SK-N-SH (cell line): ENCODE measurements around the gene PFKFB2. TPM values are rescaled to one million over a fixed set of nuclear protein-coding genes. Genes with fewer than 3 reads are reported as not detected.

Experiments
- CTCF ChIA-PET: fragments of 300-600, 350-600 bp; formaldehyde crosslinking; extraction: SDS; loops from one replicate; lab custom pipeline; 2021; lab: Yijun Ruan, JAX
- POLR2A ChIA-PET: fragments of 350-600 bp; sonication (Branson Sonifier 250); formaldehyde crosslinking; extraction: SDS; loops from one replicate; lab custom pipeline; 2020; ENCODE audit warnings: antibody characterized with exemption, inconsistent platforms; lab: Yijun Ruan, JAX
- DNase-seq: peaks from one replicate; pipeline ENCODE4 v3.0.0; 2012
- H2AFZ ChIP-seq: fragments of 200-600 bp; sonication (generic); 2 replicates; pipeline ENCODE4 v1.8.1; 2016; ENCODE audit warnings: antibody characterized with exemption, mild to moderate bottlenecking, low read depth
- H3F3A ChIP-seq: fragments of 200-600 bp; sonication (generic); replicated peaks from 2 replicates; pipeline ENCODE3; 2016; ENCODE audit warnings: antibody characterized with exemption, mild to moderate bottlenecking; ENCODE audit not compliant: insufficient read depth
- H3K27ac ChIP-seq, 2 experiments: fragments of 200-500 bp in 1 of 2; fragments of 200-600 bp in 1 of 2; sonication (Bioruptor generic) in 1 of 2; sonication (generic), shearing (Covaris generic) in 1 of 2; 2 replicates each; pipeline versions ENCODE4 v1.5.1 to v1.6.1; 2014 to 2016; ENCODE audit warnings: low read depth in 2 of 2, inconsistent platforms in 1 of 2, low read length in 1 of 2, mild to moderate bottlenecking in 1 of 2, mixed read lengths in 1 of 2
- H3K27me3 ChIP-seq: fragments of 200-600 bp; sonication (generic), shearing (Covaris generic); 2 replicates; pipeline ENCODE4 v1.6.1; 2016; ENCODE audit warnings: mixed run types; ENCODE audit not compliant: insufficient read depth
- H3K36me3 ChIP-seq, 2 experiments: fragments of 200-500 bp in 1 of 2; fragments of 200-600 bp in 1 of 2; sonication (Bioruptor generic) in 1 of 2; sonication (generic) in 1 of 2; replicated peaks in 1 of 2; 2 replicates each; pipeline versions ENCODE3 to v1.5.1; 2014 to 2016; ENCODE audit warnings: low read length in 1 of 2, mild to moderate bottlenecking in 1 of 2; ENCODE audit not compliant: insufficient read depth in 2 of 2, control insufficient read depth in 1 of 2
- H3K4me1 ChIP-seq, 2 experiments: fragments of 200-500 bp in 1 of 2; fragments of 200-600 bp in 1 of 2; sonication (Bioruptor generic) in 1 of 2; sonication (generic), shearing (Covaris generic) in 1 of 2; 2 replicates each; pipeline versions ENCODE4 v1.5.1 to v1.6.1; 2014 to 2016; ENCODE audit warnings: low read depth in 1 of 2, low read length in 1 of 2, mixed run types in 1 of 2; ENCODE audit not compliant: insufficient read depth in 2 of 2, control insufficient read depth in 1 of 2
- H3K4me2 ChIP-seq: fragments of 200-600 bp; sonication (generic), shearing (Covaris generic); 2 replicates; pipeline ENCODE4 v1.6.1; 2017; ENCODE audit warnings: mixed run types
- H3K4me3 ChIP-seq, 2 experiments: fragments of 200-500 bp in 1 of 2; fragments of 200-600 bp in 1 of 2; sonication (Bioruptor generic) in 1 of 2; sonication (generic), shearing (Covaris generic) in 1 of 2; 2 replicates each; pipeline versions ENCODE4 v1.5.1 to v1.8.1; 2014 to 2016; ENCODE audit warnings: low read depth in 2 of 2, inconsistent platforms in 1 of 2, low read length in 1 of 2, mild to moderate bottlenecking in 1 of 2, mixed read lengths in 1 of 2, moderate library complexity in 1 of 2
- H3K79me2 ChIP-seq: fragments of 200-600 bp; sonication (generic); 2 replicates; pipeline ENCODE4 v1.8.1; 2017; ENCODE audit warnings: mild to moderate bottlenecking; ENCODE audit not compliant: insufficient read depth
- H3K9ac ChIP-seq: fragments of 200-600 bp; sonication (generic); 2 replicates; pipeline ENCODE4 v1.6.1; 2017; ENCODE audit warnings: mixed run types
- H3K9me2 ChIP-seq: fragments of 200-600 bp; sonication (generic); 2 replicates; pipeline ENCODE4 v1.6.1; 2017; ENCODE audit warnings: mixed run types
- H3K9me3 ChIP-seq: fragments of 200-600 bp; sonication (generic); 2 replicates; pipeline ENCODE4 v1.6.1; 2017; ENCODE audit warnings: mixed run types, mild to moderate bottlenecking, moderate library complexity
- H4K20me1 ChIP-seq: fragments of 200-600 bp; sonication (generic); 2 replicates; pipeline ENCODE4 v1.6.1; 2017; ENCODE audit warnings: mild to moderate bottlenecking, mixed run types; ENCODE audit not compliant: insufficient read depth
- EP300 ChIP-seq, 2 experiments: IDR thresholded peaks; 2 replicates each; pipeline versions ENCODE4 v1.4.0 to v1.6.1; 2012; ENCODE audit warnings: borderline replicate concordance in 1 of 2, low read depth in 1 of 2, low read length in 1 of 2
- EZH2phosphoT487 ChIP-seq: fragments of 200-600 bp; sonication (generic); IDR thresholded peaks from 2 replicates; pipeline ENCODE4 v1.6.1; 2017; ENCODE audit warnings: low read depth, mixed run types, mild to moderate bottlenecking, antibody characterized with exemption, moderate library complexity, borderline replicate concordance
- FOSL2 ChIP-seq: IDR thresholded peaks from 2 replicates; pipeline ENCODE4 v1.4.0; 2012; ENCODE audit warnings: low read depth, mild to moderate bottlenecking, moderate library complexity, borderline replicate concordance
- NFIC ChIP-seq: IDR thresholded peaks from 2 replicates; pipeline ENCODE4 v1.4.0; 2012; ENCODE audit warnings: borderline replicate concordance
- POLR2AphosphoS5 ChIP-seq: IDR thresholded peaks from 2 replicates; pipeline ENCODE4 v1.6.1; 2012; ENCODE audit warnings: low read depth, low read length
- RCOR1 ChIP-seq: fragments of 150-350 bp; IDR thresholded peaks from 2 replicates; pipeline ENCODE4 v1.6.1; 2017; ENCODE audit warnings: antibody characterized with exemption, low read length
- SMC3 ChIP-seq: IDR thresholded peaks from 2 replicates; pipeline ENCODE4 v1.6.1; 2012; ENCODE audit warnings: low read depth, low read length, improper control_type of control experiment
- TAF1 ChIP-seq: IDR thresholded peaks from 2 replicates; pipeline ENCODE4 v1.6.1; 2012; ENCODE audit warnings: low read depth, mild to moderate bottlenecking, low read length, moderate library complexity, borderline replicate concordance
- WGBS: methylation state at CpG from one replicate; pipeline ENCODE4 v1.1.6; 2017; ENCODE audit warnings: low lambda C conversion rate; 5-methylcytosine and 5-hydroxymethylcytosine counted together
- polyA plus RNA-seq, 3 experiments: library from polyadenylated mRNA; depleted of rRNA; stranded (reverse); fragments of >200 nt; gene quantifications; 2 replicates each; pipeline ENCODE4 v1.2.3, GENCODE V29; 2012
- TF ChIP-seq, protein P1 (sequence below): fragments of 200-600 bp; sonication (generic); IDR thresholded peaks from 2 replicates; pipeline ENCODE4 v1.6.1; 2017; ENCODE audit warnings: antibody characterized with exemption, mild to moderate bottlenecking, moderate library complexity
- TF ChIP-seq, protein P2 (sequence below): IDR thresholded peaks from 2 replicates; pipeline ENCODE4; 2012
- TF ChIP-seq, protein P3 (sequence below): fragments of 150-350 bp; IDR thresholded peaks from 2 replicates; pipeline ENCODE4 v1.6.1; 2016; ENCODE audit warnings: mild to moderate bottlenecking, low read depth, low read length
- TF ChIP-seq, protein P4 (sequence below): IDR thresholded peaks from 2 replicates; pipeline ENCODE4 v1.4.0; 2012; ENCODE audit warnings: low read depth, borderline replicate concordance
- TF ChIP-seq, protein P5 (sequence below): IDR thresholded peaks from 2 replicates; pipeline ENCODE4 v1.6.1; 2012; ENCODE audit warnings: mild to moderate bottlenecking, low read depth, low read length, moderate library complexity
- TF ChIP-seq, protein P6 (sequence below): IDR thresholded peaks from 2 replicates; pipeline ENCODE4 v1.4.0; 2012; ENCODE audit warnings: low read depth

The PFKFB2 gene
- polyA plus RNA-seq, 1 of the 3 experiments (the other 2 are of a cell fraction), result 1.8 TPM

GRCh38 chr1:207025146-207025880 lies 27.8 kb upstream of the PFKFB2 start (continued):
- TF ChIP-seq, protein P1, sequence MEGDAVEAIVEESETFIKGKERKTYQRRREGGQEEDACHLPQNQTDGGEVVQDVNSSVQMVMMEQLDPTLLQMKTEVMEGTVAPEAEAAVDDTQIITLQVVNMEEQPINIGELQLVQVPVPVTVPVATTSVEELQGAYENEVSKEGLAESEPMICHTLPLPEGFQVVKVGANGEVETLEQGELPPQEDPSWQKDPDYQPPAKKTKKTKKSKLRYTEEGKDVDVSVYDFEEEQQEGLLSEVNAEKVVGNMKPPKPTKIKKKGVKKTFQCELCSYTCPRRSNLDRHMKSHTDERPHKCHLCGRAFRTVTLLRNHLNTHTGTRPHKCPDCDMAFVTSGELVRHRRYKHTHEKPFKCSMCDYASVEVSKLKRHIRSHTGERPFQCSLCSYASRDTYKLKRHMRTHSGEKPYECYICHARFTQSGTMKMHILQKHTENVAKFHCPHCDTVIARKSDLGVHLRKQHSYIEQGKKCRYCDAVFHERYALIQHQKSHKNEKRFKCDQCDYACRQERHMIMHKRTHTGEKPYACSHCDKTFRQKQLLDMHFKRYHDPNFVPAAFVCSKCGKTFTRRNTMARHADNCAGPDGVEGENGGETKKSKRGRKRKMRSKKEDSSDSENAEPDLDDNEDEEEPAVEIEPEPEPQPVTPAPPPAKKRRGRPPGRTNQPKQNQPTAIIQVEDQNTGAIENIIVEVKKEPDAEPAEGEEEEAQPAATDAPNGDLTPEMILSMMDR, result no peak
- TF ChIP-seq SMC3 (no peak), EP300 (IDR thresholded peaks at IDR 0.05; ENCODE audit: borderline replicate concordance in 1 of 2, low read depth in 1 of 2, low read length in 1 of 2) (peak in 1 of 2 experiments; percentile 51; a peak in 1 of 4 replicates), NFIC (peak; percentile 83)
- TF ChIP-seq, protein P2, sequence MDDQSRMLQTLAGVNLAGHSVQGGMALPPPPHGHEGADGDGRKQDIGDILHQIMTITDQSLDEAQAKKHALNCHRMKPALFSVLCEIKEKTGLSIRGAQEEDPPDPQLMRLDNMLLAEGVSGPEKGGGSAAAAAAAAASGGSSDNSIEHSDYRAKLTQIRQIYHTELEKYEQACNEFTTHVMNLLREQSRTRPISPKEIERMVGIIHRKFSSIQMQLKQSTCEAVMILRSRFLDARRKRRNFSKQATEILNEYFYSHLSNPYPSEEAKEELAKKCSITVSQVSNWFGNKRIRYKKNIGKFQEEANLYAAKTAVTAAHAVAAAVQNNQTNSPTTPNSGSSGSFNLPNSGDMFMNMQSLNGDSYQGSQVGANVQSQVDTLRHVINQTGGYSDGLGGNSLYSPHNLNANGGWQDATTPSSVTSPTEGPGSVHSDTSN, result peak; percentile 85
- TF ChIP-seq, protein P3, sequence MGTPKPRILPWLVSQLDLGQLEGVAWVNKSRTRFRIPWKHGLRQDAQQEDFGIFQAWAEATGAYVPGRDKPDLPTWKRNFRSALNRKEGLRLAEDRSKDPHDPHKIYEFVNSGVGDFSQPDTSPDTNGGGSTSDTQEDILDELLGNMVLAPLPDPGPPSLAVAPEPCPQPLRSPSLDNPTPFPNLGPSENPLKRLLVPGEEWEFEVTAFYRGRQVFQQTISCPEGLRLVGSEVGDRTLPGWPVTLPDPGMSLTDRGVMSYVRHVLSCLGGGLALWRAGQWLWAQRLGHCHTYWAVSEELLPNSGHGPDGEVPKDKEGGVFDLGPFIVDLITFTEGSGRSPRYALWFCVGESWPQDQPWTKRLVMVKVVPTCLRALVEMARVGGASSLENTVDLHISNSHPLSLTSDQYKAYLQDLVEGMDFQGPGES, result no peak

DNA sequence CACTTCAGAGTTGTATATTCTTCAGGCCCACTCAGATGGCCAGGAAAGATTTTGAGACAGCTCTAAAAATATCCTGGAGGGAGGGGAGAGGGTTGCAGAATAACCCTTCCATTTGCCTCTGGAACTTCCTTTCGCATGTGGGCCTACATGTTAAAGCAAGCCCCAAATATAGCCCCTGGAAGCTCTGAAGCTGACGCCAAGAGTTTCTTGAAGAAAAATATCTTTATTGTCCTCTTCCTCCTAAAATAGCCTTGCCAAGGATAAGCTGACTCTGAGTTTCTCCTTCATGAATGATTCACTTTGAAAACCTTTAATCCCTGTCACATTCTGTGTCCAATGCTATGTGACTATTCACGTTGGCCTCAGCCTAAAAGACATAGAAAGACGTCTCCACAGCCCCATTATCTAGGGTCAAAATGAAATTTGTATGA lies 27.0 kb upstream of the PFKFB2 start:
- TF ChIP-seq EZH2phosphoT487 (no peak), TAF1 (no peak), POLR2AphosphoS5 (no peak), RCOR1 (no peak), FOSL2 (no peak), NFIC (no peak)
- TF ChIP-seq, protein P4, sequence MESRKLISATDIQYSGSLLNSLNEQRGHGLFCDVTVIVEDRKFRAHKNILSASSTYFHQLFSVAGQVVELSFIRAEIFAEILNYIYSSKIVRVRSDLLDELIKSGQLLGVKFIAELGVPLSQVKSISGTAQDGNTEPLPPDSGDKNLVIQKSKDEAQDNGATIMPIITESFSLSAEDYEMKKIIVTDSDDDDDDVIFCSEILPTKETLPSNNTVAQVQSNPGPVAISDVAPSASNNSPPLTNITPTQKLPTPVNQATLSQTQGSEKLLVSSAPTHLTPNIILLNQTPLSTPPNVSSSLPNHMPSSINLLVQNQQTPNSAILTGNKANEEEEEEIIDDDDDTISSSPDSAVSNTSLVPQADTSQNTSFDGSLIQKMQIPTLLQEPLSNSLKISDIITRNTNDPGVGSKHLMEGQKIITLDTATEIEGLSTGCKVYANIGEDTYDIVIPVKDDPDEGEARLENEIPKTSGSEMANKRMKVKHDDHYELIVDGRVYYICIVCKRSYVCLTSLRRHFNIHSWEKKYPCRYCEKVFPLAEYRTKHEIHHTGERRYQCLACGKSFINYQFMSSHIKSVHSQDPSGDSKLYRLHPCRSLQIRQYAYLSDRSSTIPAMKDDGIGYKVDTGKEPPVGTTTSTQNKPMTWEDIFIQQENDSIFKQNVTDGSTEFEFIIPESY, result no peak
- TF ChIP-seq, protein P5, sequence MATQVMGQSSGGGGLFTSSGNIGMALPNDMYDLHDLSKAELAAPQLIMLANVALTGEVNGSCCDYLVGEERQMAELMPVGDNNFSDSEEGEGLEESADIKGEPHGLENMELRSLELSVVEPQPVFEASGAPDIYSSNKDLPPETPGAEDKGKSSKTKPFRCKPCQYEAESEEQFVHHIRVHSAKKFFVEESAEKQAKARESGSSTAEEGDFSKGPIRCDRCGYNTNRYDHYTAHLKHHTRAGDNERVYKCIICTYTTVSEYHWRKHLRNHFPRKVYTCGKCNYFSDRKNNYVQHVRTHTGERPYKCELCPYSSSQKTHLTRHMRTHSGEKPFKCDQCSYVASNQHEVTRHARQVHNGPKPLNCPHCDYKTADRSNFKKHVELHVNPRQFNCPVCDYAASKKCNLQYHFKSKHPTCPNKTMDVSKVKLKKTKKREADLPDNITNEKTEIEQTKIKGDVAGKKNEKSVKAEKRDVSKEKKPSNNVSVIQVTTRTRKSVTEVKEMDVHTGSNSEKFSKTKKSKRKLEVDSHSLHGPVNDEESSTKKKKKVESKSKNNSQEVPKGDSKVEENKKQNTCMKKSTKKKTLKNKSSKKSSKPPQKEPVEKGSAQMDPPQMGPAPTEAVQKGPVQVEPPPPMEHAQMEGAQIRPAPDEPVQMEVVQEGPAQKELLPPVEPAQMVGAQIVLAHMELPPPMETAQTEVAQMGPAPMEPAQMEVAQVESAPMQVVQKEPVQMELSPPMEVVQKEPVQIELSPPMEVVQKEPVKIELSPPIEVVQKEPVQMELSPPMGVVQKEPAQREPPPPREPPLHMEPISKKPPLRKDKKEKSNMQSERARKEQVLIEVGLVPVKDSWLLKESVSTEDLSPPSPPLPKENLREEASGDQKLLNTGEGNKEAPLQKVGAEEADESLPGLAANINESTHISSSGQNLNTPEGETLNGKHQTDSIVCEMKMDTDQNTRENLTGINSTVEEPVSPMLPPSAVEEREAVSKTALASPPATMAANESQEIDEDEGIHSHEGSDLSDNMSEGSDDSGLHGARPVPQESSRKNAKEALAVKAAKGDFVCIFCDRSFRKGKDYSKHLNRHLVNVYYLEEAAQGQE, result no peak
- TF ChIP-seq, protein P6, sequence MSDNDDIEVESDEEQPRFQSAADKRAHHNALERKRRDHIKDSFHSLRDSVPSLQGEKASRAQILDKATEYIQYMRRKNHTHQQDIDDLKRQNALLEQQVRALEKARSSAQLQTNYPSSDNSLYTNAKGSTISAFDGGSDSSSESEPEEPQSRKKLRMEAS, result no peak
- Histone ChIP-seq H3K4me3 (no peak overlapping the region), H3K36me3 (no peaks in the 10 kb centered on the region), H4K20me1 (no peaks in the 10 kb centered on the region), H3K4me2 (peak overlapping the region; percentile 53), H3K9me2 (no peaks in the 10 kb centered on the region), H3K9me3 (no peaks in the 10 kb centered on the region), H3K27me3 (no peaks in the 10 kb centered on the region), H3F3A (peaks cover 17% of the 10 kb centered on the region), H3K27ac (peak overlapping the region; percentile 72 to 91), H3K4me1 (peaks cover 8 to 39% of the 10 kb centered on the region in 2 experiments), H3K79me2 (no peaks in the 10 kb centered on the region), H3K9ac (0 out of 2 replicates have a peak overlapping the region, but pooled peaks have one; percentile 10), H2AFZ (no peak overlapping the region)
- ChIA-PET CTCF (interaction anchor here (1.5 to 1.6 kb wide), 2 partner anchors 27 to 58 kb away, joined by 3 to 4 read pairs; partner anchors contain the start of gene PFKFB2), POLR2A (no interaction called here)
- 52% methylated on average over 4 of the region's 4 CpGs for WGBS
- no peak for DNase-seq
